Activated CD8-positive, alpha-beta memory T cell treated with anti-CD3 and anti-CD28 coated beads, Interleukin-2, amount 50 U/mL, for 24 hours (primary cell): ENCODE data around the gene NFE2L1.
"Not testable (repeated sequence)": the region's sequence is repeated elsewhere in the genome, so short reads cannot be mapped to it uniquely, and the experiment has no call there.

Experiments
- DNase-seq: peaks from one replicate; pipeline ENCODE4 v3.0.0-alpha.2; 2020; ENCODE audit errors: extremely low read depth

The NFE2L1 gene

DNA sequence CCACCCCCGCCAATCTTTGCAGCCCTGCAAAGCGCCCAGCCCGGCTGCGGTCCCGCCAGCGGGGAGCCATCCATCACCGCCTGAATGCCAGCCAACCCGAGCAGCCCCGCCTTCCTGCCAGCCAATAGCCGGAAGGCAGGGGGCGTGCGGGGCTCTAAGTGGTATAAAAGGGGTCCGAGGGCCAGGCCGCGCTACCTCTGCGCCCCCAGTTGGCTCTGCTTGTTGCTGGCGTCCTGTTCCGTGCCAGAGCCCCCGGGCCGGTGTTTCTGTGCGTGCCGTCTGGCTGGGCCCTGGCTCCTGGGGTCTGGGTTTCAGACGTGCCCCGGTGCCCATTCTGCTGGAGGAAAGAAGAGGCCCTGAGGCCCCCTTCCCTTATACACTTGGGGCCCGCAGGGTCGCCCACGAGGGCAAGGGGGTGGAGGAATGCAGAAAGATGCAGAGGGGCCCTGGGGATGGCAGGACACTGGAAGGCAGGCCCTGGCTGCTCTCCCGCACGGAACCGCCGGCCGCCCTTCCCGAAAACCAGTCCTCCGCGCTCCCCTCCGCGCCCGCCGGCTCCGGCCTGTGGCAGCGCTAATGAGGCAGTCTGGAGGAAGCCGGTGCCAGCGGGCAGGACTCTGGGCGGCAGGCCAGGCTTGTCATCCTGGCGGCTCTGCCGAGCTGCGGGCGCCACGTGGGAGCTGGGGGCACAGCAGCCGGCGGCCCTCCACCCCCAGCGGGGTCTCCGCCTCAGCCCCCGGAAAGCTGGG is 24.6 kb upstream of the NFE2L1 start:
- no peak for DNase-seq

- DNase-seq = no peak
Measured at GRCh38 chr17:48024149-48025039, 23.8 kb upstream of the NFE2L1 start.

GRCh38 chr17:48025040-48025903 is 22.9 kb upstream of the NFE2L1 start:
- peak; percentile 94 for DNase-seq

DNA sequence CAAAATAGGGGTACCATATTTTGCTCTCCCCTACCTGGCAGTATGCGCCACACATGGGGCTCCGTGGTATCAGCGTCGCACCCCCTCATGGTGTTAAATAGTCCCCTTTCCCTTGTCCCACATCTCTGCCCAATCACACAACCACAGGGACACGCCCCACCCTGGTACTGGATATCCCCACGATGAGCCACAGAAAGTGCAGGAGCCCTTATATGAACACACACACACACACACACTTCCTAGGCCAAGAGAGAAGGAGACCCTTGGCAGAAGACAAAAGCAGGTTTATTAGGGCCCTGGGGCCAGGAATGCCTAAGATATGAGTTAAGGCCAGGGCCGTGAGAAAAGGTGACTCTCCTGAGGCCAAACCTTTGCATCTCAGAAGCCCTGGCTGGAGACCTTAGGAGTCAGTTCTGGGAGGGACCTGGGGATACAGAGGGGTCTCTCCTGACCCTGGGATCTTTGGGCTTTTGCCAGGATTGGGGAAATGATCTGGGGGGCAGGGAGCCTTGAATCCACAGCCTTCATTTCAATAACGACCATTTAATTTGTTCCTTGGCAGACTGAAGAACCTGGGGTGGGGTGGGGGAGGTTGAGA is 22.2 kb upstream of the NFE2L1 start:
- DNase-seq = no peak

GRCh38 chr17:48026502-48027321 is 21.4 kb upstream of the NFE2L1 start:
- DNase-seq = peak; percentile 30

DNA sequence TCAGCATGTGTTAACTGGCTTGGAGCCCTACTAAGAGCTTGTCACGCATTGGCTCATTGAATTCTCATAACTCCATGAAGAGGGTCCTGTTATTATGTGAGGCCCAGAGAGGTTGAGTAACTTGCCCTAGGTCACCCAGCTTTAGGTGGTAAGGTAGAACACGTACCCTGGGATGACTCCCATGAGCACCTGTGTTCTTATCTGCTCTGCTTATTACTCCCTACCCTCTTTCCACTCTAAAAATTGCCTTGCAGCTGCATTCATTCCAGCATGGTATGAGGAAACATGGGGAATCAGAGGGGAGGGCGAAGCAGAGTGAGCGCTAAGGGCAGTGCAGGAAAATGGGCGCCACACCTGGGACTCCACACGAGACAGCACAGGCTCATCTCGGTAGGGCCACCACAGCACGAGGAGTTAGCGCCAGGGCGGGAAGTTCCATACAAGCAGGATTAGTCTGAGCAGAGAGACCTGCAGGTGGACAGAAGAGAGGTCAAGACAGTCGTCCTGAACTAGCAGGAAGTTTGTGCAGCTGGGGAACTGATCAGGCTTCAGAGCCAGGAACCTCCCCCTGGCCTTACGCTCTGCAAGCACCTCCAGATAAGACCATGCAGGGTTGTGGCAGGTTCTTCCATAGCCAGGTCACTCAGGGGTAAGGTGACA is 20.7 kb upstream of the NFE2L1 start:
- no peak for DNase-seq

- no peak for DNase-seq
Measured at GRCh38 chr17:48028736-48029135, 19.4 kb upstream of the NFE2L1 start.

- no peak for DNase-seq
Measured at GRCh38 chr17:48030531-48030930, 17.6 kb upstream of the NFE2L1 start.

GRCh38 chr17:48031966-48032365 is 16.2 kb upstream of the NFE2L1 start:
- DNase-seq = no peak

DNA sequence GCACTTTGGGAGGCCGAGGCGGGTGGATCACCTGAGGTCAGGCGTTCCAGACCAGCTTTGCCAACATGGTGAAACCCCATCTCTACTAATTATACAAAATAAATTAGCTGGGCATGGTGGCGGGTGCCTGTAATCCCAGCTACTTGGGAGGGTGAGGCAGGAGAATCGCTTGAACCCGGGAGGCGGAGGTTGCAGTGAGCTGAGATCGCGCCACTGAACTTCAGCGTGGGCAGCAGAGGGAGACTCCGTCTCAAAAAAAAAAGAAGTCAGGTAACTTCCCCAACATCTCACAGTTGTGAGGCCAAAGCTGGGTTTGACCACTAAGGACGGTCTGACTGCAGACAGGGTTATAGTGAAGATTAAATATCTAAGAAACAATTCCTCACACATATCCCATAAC is 13.4 kb upstream of the NFE2L1 start:
- not testable (repeated sequence) for DNase-seq

DNA sequence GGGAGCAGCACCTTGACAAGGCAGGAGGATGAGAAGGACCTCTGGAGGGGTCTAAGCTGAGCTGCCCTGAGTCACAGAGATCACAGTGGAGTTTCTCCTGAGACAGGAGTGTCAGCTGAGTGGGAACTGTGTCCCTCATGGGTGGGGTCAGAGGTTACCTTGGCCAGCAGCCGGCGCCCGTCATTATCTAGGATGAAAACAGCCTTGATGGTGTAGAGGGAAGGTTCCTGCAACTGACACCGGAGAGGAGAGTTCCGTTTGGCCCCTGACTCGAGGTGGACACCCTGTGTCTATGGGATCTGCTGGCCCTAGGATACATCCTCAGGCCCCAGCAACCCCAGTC is 11.5 kb upstream of the NFE2L1 start:
- no peak for DNase-seq

DNA sequence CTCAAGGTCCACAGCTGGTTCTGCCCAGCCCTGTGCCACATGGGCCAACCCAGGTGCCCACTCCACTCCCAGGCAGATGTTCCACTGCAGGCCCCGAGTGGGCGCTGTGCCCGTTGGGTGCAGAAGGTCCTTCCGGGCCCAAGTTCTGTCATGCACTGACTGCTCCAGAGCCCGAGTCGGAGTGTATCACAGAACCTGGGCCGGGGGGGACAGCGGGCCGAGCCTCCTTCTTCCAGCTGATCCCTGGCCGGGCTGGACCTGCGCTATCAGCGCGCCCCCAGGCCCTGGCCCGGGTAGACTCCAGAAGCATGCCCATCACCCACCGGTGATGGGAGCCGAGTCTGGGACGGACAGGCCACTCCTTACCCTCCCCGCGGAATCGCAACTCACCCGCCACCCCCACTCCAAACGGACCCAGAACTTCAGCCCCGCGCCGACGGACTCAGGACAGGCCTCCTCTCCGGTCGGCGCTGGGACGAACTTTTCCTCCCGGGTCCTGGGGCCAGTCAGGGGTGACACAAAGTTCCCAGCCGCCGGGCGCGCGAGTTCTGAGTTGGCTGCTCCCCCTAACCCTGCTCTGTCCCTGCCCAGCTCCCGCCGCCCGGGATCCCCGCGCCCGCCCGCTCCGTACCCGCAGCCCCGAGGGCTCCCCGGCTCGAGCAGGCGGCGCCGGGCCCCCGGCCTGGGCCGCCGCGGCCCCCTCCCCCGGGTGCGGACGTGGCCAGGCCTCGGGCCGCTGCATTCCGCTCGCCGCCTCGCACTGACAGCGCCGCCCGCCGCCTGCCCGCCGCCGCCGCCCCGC is 10.9 kb upstream of the NFE2L1 start, which contains the start of gene COPZ2:
COPZ2 (minus strand) TSS at position 762 of the 802 bp plus-strand sequence; CDS start at position 742, 20 bp downstream.
- no peak for DNase-seq

GRCh38 chr17:48037838-48038323 is 10.3 kb upstream of the NFE2L1 start:
- no peak for DNase-seq

- DNase-seq = no peak
Measured at GRCh38 chr17:48038687-48039086, 9.5 kb upstream of the NFE2L1 start.

- no peak for DNase-seq
Measured at GRCh38 chr17:48043176-48043575, 5.0 kb upstream of the NFE2L1 start.

- no peak for DNase-seq
Measured at GRCh38 chr17:48044851-48045250, 3.3 kb upstream of the NFE2L1 start.

DNA sequence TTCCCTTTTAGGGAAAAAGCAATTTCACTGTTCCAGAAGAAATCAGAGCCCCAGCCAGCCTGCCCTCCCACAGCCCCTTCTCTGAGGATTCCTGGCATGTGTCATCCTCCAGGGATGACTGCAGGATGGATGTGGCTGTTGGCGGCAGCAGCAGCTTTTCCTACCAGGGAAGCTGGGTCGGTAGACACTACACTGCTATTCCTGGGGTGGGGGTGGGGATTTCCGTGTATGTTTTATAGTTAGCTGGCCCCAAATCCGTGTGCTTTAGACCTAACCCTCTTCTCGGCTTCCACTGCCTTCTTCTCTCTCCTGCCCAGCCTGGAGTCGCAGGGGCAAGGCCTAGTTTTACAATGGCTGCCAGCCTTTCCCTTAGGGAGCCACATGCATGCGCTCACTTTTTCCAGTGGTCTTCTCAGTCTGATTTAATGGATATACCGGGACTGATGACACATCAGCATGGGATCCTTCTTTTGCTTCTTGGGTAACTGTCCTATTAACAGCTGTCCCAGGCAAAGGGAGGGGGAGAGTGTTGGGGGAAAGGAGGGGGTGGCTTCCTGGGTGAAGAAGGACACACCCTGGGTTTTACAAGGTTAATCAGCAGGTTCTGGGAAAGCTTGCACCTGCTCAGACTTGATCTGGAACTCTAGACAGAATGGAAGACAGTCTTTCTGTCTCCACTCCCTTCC is 2.7 kb upstream of the NFE2L1 start:
- no peak for DNase-seq

DNA sequence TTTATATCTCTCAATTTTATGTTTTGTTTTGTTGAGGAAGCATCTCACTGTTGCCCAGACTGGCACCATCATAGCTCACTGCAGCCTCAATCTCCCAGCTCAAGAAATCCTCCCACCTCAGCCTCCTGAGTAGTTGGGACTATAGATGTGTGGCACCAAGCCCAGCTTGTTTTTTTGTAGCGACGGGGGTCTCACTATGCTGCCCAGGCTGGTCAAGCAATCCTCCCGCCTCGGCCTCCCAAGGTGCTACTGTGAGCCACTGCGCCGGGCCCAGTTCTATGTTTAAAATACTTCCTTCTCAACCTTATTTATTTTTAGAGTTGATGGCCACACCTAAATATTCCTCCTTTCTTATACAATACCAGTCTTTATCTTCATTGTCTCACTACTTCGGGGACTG is 1.9 kb upstream of the NFE2L1 start:
- DNase-seq = no peak
